ENCODE results near the gene SPC24.
A peak's percentile ranks its signal among the peaks of the same experiment; 100 is the strongest.
"Not testable (repeated sequence)": the region's sequence is repeated elsewhere in the genome, so short reads cannot be mapped to it uniquely, and the experiment has no call there.

SPC24 gene

DNA sequence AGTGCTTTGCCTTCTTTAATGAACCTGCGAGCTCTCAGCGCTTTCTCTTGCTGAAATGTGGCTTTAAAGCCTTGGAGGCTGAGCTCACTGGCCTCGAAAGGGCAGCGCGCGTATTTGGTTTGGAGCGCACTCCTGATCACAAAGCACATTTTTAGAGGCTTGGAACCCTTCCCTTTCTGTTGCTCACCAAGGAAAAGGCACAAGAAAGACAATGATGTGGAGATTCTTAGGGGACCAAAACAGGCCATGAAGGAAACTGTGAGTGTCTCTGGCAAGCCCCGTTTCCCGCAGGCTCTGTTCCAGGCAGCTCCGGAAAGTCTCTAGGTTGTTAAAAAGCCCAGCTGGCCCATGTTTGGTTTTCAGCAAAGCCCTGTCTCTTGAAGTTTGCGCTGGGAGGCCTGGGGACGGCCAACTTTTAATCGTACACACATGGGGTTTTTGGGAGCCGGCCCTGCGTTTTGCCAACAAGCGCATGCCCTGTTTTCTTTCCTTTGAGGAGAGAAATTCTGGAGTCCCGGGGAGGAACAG is 9.4 kb upstream of the SPC24 start:
- DNase-seq (ENCODE audit: low read depth), result no peak

DNA sequence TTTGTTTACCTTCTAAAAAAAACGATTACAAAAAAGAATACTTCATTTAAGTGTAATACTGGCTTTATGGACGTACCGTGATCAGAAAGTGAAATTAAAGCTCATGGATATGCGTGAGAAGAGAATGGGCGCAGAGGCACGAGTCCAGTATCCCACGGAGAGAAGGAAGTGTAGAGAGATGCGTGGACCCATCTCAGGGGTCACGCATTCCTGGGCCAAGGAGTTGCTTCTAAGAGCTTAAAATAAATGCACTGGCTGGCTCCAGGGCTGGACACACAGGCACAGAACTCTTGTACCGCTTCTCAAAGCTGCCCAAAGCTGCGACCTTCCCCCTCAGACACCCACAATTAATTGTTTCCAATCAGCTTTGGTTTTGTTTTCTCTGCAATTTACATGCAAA is 8.7 kb upstream of the SPC24 start:
- no peak for DNase-seq (ENCODE audit: low read depth)

DNA sequence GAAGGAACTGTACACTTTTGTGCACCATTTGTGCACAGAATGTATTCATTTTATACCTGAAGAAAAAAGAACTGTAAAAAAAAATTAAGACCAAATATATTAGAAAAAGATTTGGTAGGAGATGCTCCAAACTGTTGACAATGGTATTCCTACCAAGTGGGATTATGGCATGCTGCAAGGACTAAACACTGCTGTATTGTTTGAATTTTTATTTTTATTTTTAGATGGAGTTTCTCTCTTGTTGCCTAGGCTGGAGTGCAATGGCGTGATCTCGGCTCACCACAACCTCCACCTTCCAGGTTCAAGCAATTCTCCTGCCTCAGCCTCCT is 4.8 kb upstream of the SPC24 start:
- DNase-seq (ENCODE audit: low read depth), result not testable (repeated sequence)

DNA sequence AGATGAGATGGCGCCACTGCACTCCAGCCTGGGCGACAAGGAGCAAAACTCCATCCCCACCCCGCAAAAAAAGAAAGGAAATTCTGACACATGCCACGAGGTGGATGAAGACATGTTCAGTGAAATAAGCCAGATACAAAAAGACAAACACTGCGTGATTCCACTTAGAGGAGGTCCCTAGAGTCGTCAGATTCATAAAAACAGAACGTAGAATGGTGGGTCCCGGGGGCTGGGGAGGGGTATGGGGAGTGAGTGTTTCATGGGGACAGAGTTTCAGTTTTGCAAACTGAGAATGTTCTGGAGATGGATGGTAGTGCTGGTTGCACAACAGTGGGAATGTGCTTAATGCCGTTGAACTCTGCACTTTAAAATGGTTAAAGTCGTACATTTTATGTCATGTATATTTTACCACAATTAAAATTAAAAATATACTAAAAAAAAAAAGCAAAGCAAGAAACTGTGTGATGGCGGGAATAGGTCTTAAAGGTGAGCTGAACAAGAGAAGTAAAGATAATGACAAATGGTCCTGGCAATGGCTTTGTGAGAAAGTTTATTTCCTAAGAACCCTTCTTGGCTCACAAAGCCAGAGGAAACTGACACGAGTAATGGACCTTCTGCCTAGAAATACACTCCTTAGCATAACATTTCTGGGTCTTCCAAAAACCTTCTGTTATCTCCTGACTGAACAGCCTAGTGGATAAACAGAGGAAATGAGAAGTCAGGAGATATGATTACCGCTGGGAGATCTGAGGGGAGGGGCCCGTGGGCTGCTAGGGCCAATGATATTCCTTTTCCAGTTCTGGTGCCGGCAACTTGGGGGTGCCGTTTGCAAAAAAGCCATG is 4.2 kb upstream of the SPC24 start:
- DNase-seq (ENCODE audit: low read depth), result no peak

DNA sequence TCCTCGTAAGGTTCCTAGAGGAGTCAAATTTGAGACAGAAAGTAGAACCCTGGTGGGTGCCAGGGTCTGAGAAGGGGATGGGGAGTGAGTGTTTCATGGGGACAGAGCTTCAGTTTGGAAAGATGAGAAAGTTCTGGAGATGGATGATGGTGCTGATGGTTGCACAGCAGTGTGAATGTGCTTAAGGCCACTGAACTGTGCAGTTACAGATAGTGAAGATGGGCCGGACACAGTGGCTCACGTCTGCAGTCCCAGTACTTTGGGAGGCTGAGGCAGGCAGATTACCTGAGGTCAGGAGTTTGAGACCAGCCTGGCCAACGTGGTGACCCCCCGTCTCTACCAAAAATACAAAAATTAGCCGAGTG is 917 bp downstream of the SPC24 start:
- no peak for DNase-seq (ENCODE audit: low read depth)

DNA sequence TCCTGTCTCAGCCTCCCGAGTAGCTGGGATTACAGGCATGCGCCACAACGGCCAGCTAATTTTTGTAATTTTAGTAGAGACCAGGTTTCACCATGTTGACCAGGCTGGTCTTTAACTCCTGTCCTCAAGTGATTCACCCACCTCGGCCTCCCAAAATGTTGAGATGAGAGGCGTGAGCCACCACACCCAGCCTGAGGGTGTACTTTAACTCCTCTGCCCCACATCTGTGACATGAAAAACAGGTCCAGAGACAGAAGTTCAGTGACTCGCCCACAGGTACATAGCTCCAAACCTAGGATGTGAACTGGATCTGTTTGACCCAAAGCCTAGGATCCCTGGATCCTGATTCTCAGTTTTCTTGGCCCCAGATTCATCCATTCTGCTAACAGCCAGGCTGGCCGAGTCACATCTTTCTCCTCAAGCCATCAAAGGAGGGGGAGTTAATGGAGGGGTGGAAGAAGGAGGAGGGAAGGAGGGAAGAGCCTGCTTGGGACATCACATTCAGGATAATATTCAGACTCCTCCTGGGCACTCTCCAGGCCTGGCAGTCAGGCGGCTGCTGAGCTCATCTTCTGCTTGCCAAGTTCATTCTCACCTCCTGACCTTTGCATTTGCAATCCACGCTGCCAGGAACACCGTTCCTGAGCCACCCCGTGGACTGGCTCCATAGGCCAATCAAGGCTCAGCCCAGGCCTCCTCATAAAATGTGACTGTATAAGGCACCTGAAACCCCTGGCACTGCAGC is 3.1 kb downstream of the SPC24 start:
- no peak for DNase-seq (ENCODE audit: low read depth)

DNA sequence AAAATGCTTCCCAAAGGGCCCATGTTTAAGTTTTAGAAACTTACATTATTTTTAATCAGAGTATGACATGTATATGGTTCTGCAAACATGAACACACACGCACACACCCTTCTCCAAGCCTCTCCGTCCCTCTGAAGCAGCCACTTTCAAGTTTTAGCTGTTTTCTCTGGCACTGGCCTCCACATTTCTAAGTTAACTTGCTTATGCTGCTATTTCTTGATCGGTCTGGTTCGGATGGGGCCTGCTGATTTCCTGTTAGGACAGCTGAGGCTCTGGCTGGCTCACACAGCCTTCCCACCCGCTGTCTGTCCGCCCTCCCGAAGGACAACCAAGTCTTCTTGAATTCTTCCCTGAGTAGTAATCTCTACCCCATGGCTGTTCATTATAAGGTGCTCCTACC is 4.4 kb downstream of the SPC24 start:
- no peak for DNase-seq (ENCODE audit: low read depth)

DNA sequence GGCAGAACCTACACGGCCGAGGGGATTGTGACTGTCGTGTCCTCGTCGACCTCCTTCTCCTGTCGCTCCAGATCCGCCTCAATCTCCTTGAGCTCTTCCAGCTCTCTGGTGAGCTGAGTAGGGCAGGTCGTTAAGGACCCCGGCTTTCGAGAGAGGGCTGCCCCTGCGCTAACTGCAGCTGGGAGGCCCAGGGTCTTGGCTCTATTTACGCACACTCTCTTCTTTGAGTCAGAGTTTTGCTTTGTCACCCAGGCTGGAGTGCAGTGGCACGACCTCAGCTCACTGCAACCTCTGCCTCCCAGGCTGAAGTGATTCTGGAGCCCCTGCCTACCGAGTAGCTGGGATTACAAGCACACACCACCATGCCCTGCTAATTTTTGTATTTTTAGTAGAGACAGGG is 7.6 kb downstream of the SPC24 start:
- DNase-seq (ENCODE audit: low read depth), result no peak

DNA sequence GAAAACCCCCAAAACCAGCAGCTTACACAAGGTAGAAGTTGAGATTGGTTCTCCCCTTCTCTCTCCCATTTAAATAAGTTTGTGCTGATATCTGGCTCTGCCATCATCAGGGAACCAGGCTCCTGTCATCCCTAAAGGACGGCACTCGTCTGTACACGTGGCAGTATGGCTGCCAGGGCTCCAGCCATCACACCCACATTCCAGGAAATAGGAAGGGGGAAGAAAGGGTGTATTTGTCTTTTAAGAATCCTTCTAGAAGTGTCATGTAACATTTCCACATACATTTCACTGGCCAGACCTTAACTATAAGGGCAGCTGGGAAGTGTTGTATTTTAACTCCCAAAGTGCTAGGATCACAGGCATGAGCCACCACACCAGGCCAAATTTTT is 10.1 kb downstream of the SPC24 start:
- DNase-seq (ENCODE audit: low read depth), result no peak

DNA sequence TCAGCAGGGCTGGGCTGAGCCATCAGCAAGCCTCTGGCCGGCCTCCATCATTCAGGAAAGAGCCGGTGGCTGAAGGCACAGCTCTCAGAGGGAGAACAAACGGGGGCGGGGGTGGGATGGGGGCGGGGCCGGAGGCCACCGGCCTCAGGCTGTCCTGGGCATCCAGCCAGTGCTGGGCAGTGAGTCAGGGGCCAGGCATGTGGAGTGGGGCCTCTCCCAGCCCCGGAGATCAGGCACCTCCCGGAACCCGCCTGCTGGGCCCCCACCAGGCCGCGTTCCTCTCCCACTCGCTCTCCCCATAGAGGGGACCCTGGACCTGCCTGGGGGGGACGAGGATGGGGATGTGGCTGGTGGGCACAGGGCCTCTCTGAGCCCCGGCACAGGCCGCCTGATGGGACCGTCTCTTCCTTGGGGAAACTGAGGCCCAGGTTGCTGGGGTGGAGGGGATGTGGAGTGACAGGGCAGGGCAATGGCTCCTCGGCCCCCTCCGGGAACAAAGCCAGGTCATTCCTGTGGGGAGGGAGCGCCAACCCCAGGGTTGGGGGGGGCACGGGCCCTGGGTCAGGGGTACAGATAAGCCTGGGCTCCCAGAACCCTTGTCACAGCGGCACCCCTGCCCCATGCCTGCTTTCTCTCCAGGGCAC is 12.9 kb downstream of the SPC24 start:
- peak; percentile 88 for DNase-seq (ENCODE audit: low read depth)

DNA sequence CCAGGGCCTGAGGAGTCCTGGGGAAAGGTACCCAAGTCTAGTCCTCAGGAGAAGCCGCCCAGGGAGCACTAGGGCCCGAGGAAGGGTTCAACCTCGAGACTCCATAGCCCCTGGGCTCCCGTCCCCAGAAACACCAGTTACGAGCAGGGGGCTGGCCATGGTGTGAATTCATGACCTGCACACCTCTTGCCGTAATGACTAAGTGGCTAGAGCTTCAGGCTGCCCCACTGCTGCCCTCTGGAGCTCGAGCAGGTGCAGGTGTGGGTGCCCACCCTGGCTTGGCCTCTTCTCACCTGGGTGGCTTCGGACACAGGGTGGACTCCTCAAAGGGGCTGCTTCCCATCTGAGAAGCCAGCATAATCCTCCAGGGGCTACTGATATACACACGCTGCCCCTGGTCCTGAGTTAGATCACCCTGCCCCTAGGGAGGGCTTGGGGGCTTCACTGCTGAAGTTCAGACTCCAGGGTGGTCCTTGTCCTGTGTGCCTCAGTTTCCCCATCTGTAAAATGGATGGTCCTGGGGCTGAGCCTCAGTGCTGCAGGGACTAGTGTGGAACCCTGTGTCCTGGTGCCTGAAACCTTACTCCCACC is 13.6 kb downstream of the SPC24 start:
- no peak for DNase-seq (ENCODE audit: low read depth)

DNA sequence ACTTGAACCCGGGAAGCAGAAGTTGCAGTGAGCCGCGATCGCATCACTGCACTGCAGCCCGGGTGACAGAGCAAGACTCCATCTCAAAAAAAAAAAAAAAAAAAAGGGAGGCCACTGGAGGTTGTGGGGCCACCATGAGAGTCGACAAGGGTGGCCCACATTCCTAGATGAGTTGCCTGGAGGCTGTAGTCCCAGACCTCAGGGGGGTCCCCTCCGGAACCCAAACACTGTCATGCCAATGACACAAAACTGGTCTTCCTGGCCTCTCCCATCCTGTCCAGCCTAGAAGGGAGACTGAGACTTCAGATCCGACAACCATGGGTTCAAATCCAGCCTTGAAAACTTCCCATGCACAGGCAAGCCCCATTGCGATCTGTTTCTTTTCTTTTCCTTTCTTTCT is 14.7 kb downstream of the SPC24 start:
- no peak for DNase-seq (ENCODE audit: low read depth)

DNA sequence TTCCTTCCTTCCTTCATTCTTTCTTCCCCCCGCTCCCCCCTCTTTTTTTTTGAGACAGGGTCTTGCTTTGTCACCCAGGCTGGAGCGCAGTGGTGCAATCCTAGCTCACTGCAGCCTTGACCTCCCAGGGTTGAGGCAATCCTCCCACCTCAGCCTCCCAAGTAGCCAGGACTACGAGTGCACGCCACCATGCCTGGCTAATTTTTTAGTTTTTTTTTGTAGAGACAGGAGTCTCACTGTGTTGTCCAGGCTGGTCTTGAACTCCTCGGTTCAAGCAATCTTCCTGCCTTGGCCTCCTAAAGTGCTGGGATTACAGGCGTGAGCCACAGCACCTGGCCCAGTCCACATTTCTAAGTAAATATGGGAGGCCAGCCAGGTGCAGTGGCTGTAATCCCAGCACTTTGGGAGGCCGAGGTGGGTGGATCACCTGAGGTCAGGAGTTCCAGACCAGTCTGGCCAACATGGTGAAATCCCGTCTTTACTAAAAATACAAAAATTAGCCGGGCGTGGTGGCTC is 15.5 kb downstream of the SPC24 start:
- not testable (repeated sequence) for DNase-seq (ENCODE audit: low read depth)

DNA sequence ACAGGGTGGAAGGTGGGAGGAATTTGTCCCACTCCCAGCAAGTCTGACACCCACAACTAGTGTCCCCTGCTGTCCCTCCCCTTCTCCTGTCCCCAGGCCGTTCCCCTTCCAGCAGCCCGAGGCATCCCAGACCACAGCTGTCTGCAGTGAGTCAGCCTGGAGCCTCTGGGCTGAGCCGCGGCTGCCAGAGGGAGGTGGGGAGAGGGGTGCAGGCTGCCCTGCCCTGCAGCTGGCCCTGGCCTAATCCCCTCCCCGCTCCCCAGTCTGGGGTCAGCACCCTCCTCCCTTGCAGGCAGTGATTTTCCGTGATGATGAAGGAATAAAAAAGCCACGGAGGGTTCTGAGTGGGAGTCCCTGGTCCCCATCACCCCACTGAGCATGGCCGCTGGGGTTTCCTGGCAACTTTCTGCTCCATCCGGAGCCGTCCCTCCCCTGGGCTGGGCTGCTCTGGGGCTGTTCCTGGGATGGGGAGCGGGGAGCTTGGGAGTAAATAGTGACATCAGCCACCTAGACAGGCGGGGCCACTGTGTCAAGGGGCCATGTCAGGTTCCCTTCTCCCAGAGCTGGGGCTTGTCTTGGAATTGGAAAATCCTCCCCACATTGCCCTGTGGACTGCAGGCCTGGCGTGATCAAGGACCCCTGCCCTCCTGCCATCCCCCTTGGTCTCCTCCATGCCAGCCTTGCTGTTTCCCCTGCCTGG is 16.8 kb downstream of the SPC24 start:
- peak; percentile 68 for DNase-seq (ENCODE audit: low read depth)

DNA sequence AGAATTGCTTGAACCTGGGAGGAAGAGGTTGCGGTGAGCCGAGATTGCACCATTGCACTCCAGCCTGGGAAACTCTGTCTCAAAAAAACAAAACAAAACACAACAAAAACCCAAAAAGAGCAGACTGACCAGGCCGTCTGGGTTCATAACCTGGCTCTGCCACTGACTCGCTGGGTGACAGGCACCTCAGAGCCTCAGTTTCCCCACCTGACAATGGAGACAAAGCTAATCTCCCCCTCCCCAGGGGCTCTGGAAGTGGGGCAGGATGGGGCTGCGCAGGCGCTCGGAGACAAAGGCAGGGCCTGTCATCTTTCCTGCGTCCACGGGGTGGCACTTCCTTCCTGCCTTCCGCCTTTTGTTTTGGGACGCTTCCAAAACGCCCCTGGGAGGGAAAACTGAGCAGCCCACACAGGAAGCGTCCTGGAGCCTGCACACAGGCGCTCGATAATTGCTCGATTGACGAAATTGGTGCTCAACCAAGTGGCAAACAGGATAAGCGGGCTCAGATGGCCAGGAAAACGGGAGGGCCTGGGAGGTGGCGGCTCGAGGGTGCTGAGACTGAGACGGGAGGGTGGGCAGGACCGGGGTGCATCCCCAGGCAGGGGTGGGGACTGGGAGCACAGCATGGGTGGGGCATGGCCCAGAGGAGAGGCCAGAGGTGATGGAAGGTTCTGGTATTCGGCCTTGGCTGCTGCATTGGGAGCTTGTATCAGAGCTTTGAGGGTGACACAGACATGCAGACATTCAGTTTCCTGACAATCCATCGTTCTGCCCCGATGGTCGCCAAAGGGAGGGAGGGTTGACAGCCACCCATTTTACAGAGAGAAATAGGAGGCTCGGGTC is 17.8 kb downstream of the SPC24 start:
- peak; percentile 77 for DNase-seq (ENCODE audit: low read depth)

DNA sequence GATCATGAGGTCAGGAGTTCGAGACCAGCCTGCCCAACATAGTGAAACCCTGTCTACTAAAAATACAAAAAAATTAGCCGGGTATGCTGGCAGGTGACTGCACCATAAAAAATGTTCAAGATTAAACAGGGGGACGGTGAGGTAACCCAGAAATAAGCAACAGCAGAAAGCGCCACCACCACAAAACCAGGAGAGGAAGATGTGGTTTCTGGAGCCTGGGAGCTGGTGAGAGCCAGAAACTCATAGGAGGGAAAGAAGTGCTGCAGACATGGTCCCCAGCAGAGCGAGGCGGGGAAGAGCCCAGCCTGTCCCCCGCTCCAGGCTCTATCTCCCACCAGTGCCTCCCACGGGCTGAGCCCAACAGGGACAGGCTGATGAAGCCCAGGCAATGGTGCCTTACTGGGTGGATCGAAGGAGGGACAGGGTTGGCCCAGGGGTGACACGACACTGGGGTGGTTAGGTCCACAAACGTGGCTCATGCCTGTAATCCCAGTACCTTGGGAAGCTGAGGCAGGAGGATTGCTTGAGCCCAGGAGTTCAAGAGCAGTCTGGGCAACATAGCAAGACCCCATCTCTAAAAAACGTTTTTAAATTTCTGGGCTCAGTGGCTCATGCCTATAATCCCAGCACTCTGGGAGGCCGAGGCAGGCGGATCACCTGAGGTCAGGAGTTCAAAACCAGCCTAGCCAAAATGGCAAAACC is 19.0 kb downstream of the SPC24 start:
- DNase-seq (ENCODE audit: low read depth), result no peak

DNA sequence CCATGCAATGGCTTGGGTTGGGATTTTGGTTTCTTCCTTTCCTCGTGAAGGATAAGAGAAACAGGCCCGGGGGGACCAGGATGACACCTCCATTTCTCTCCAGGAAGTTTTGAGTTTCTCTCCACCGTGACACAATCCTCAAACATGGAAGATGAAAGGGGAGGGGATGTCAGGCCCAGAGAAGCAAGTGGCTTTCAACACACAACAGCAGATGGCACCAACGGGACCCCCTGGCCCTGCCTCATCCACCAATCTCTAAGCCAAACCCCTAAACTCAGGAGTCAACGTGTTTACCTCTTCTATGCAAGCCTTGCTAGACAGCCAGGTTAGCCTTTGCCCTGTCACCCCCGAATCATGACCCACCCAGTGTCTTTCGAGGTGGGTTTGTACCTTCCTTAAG is 24.1 kb downstream of the SPC24 start:
- no peak for DNase-seq (ENCODE audit: low read depth)

DNA sequence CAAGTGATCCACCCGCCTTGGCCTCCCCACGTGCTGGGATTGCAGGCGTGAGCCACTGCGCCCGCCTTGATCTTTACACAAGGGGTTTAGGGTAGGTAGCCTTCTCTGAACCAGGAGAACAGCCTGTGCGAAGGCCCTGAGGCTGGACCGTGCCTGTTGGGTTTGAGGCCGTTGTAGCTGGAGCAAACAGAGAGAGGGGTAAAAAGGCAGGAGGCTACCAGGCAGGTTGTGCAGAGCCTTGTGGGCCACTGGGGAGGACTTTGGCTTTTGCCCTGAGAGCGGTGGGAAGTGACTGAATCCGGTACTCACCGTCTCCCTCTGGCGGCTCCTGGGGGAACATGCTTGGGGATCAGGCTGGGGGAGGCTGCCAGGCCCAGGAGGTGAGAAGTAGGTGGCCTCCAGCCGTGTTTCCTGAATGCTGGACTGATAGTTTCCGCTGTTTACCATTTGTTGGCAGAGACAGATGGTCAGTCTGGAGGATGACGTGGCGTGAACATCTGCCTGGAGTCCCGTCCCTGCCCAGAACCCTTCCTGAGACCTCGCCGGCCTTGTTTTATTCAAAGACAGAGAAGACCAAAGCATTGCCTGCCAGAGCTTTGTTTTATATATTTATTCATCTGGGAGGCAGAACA is 24.6 kb downstream of the SPC24 start:
- DNase-seq (ENCODE audit: low read depth), result no peak

DNA sequence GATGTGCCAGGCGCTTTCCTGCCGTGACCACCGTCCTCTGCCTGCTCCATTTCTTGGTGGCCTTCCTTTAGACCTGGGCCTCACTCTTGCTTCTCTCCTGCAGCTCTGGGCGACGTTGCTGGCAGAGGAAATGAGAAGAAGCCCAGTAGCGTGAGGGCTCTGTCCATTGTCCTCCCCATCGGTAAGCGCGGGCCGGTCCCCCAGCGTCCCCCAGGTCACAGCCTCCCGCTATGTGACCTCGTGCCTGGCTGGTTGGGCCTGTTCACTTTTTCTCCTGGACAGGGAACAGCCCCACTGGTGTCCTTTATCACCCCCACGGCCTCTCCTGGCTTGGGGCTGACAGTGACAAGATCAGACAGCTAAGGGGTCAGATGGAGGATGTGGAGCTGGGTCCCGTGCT is 27.7 kb downstream of the SPC24 start:
- DNase-seq (ENCODE audit: low read depth), result no peak

Data from HS-27A (cell line).